Measurements from ENCODE around the gene RNF112. TPM values are rescaled to one million over a fixed set of nuclear protein-coding genes. Genes with fewer than 3 reads are reported as not detected.

RNF112 gene
- total RNA-seq, 1 experiment from 2014 or later, result 0.81 TPM

DNA sequence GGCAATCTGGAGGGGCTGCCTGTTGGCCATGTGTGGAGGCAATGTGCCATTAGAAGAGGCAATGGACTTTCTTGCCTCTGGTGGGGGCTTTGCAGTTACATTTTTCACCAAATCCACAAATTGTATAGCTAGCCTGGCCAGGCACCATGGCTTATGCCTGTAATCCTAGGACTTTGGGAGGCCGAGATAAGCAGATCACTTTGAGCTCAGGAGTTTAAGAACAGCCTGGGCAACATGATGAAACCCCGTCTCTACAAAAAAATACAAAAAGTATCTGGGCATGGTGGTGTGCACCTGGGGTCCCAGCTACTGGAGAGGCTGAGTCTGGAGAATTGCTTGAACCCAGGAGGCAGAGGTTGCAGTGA lies 2.7 kb upstream of the RNF112 start:
- Mint-ChIP-seq H3K27me3 (ENCODE audit: low read depth) (peaks cover 5% of the 10 kb centered on the region), H3K4me3 (no peak overlapping the region)
- H3K56ac ChIP-seq (ENCODE audit: insufficient read length, low read depth, low read length), result no peak overlapping the region

More for the DNA sequence above, 2.7 kb upstream of the RNF112 start:
- no CpG with 5 or more reads among the region's 2 CpGs for WGBS (ENCODE audit: extremely low coverage, insufficient read length, low lambda C conversion rate)
- H4K5ac ChIP-seq (ENCODE audit: insufficient read length, low read depth, low read length), result no peak overlapping the region
- H3K14ac ChIP-seq (ENCODE audit: insufficient read depth, low read length), result no peak overlapping the region
- no peak overlapping the region for H4K8ac ChIP-seq (replicated peaks; ENCODE audit: insufficient read length, low read depth, low read length)
- no peaks in the 10 kb centered on the region for H3K9me3 Mint-ChIP-seq
- H2BK12ac ChIP-seq (ENCODE audit: insufficient read length, low read depth, low read length), result no peak overlapping the region
- H4K20me1 ChIP-seq (ENCODE audit: control insufficient read depth, insufficient read depth, insufficient read length), result no peaks in the 10 kb centered on the region
- no peak overlapping the region for H2AFZ ChIP-seq (ENCODE audit: low read length)
- H3K4me1 ChIP-seq (ENCODE audit: insufficient read depth, low read length), result no peaks in the 10 kb centered on the region
- no peaks in the 10 kb centered on the region for H3K23me2 ChIP-seq (ENCODE audit: insufficient read length, low read depth, low read length, poor library complexity, severe bottlenecking)
- H3K9ac ChIP-seq (ENCODE audit: extremely low read depth, insufficient read length, low read length), result no peak overlapping the region
- H3K36me3 Mint-ChIP-seq (ENCODE audit: insufficient read depth in 1 of 3, low read depth in 3 of 3), result no peaks in the 10 kb centered on the region; a peak in 1 of 7 replicates
- H2BK20ac ChIP-seq (ENCODE audit: low read depth, low read length, poor library complexity, severe bottlenecking), result no peak overlapping the region
- H3K27ac ChIP-seq (ENCODE audit: insufficient read length, low read depth, low read length), result no peak overlapping the region
- H3T11ph ChIP-seq (ENCODE audit: low read length), result no peak overlapping the region
- H2AK5ac ChIP-seq (ENCODE audit: insufficient read length, low read length), result no peak overlapping the region
- no peak overlapping the region for H3K18ac ChIP-seq (ENCODE audit: insufficient read length, low read depth, low read length)
- DNase-seq, result no peak
- no peak overlapping the region for H4K91ac ChIP-seq (ENCODE audit: insufficient read length, low read depth, low read length)
- H3K79me2 ChIP-seq (ENCODE audit: insufficient read depth, low read length), result no peaks in the 10 kb centered on the region
- H2BK5ac ChIP-seq (ENCODE audit: insufficient read length, low read length), result no peak overlapping the region
- no peak overlapping the region for H3K27ac Mint-ChIP-seq
- no peak overlapping the region for H3K4me2 ChIP-seq (ENCODE audit: insufficient read depth, insufficient read length, low read length)
- no peaks in the 10 kb centered on the region for H3K79me1 ChIP-seq (ENCODE audit: insufficient read depth, low read depth, low read length, poor library complexity, severe bottlenecking)
- peaks cover 15 to 21% of the 10 kb centered on the region in 2 experiments for H3K4me1 Mint-ChIP-seq
- no peaks in the 10 kb centered on the region for H3K27me3 ChIP-seq (ENCODE audit: insufficient read depth, low read length)
- H3K9me3 ChIP-seq (ENCODE audit: control insufficient read depth, low read depth, low read length), result no peaks in the 10 kb centered on the region
- H3K23ac ChIP-seq (ENCODE audit: insufficient read length, low read depth, low read length), result no peak overlapping the region
- H2BK120ac ChIP-seq (ENCODE audit: low read depth, low read length, poor library complexity, severe bottlenecking), result no peak overlapping the region
- H3K4ac ChIP-seq (ENCODE audit: low read depth, low read length), result no peak overlapping the region
- TF ChIP-seq, protein P1, sequence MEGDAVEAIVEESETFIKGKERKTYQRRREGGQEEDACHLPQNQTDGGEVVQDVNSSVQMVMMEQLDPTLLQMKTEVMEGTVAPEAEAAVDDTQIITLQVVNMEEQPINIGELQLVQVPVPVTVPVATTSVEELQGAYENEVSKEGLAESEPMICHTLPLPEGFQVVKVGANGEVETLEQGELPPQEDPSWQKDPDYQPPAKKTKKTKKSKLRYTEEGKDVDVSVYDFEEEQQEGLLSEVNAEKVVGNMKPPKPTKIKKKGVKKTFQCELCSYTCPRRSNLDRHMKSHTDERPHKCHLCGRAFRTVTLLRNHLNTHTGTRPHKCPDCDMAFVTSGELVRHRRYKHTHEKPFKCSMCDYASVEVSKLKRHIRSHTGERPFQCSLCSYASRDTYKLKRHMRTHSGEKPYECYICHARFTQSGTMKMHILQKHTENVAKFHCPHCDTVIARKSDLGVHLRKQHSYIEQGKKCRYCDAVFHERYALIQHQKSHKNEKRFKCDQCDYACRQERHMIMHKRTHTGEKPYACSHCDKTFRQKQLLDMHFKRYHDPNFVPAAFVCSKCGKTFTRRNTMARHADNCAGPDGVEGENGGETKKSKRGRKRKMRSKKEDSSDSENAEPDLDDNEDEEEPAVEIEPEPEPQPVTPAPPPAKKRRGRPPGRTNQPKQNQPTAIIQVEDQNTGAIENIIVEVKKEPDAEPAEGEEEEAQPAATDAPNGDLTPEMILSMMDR (conservative IDR thresholded peaks at IDR 0.05), result no peak
- no peak overlapping the region for H2BK15ac ChIP-seq (ENCODE audit: low read depth, low read length)

Data from H9 (cell line).